Peyer's patch (tissue), 4 donors: ENCODE results near the gene SLC23A1. TPM values are rescaled to one million over a fixed set of nuclear protein-coding genes. Genes with fewer than 3 reads are reported as not detected.
"Not testable (repeated sequence)": the region's sequence is repeated elsewhere in the genome, so short reads cannot be mapped to it uniquely, and the experiment has no call there.

Source experiments
- DNase-seq, 3 donors: peaks; one replicate each; pipeline ENCODE4 v3.0.0-alpha.2; 2017 to 2019
- H3K27ac ChIP-seq, 4 donors: fragments of 200-600 bp; sonication (generic); one replicate each; pipeline ENCODE4 v1.5.1; 2016 to 2019
- H3K27me3 ChIP-seq, 2 donors: fragments of 200-600 bp; sonication (generic); one replicate each; pipeline ENCODE4 v1.5.1; 2019
- H3K36me3 ChIP-seq, 3 donors: fragments of 200-600 bp; sonication (generic); one replicate each; pipeline ENCODE4 v1.5.1; 2016 to 2019
- H3K4me1 ChIP-seq, 4 donors: fragments of 200-600 bp; sonication (generic); one replicate each; pipeline ENCODE4 v1.5.1; 2016 to 2019
- H3K4me3 ChIP-seq, 4 donors: fragments of 200-600 bp; sonication (generic); 1 replicate in 3 of 4; 2 replicates in 1 of 4; pipeline ENCODE4 v1.5.1; 2016 to 2019; ENCODE audit warnings: mild to moderate bottlenecking in 1 of 4
- H3K9me3 ChIP-seq, 4 donors: fragments of 200-600 bp; sonication (generic); one replicate each; pipeline ENCODE4 v1.5.1; 2016 to 2019; ENCODE audit warnings: mild to moderate bottlenecking in 1 of 4
- POLR2A ChIP-seq, 2 donors: fragments of 450-650 bp; IDR thresholded peaks; one replicate each; pipeline ENCODE4 v1.5.1; 2017; ENCODE audit warnings: antibody characterized with exemption in 2 of 2, mild to moderate bottlenecking in 2 of 2, moderate library complexity in 2 of 2
- total RNA-seq, 4 donors: library from RNA; depleted of rRNA; stranded (reverse); fragments of >200 nt; gene quantifications; one replicate each; pipeline ENCODE4 v1.1.0, GENCODE V29; 2016
- TF ChIP-seq, protein P1 (sequence below), 6 experiments: fragments of 450-650 bp in 4 of 6; fragments of 200-600 bp in 2 of 6; sonication (generic) in 1 of 6; IDR thresholded peaks; one replicate each; pipeline ENCODE4 v1.5.1; 2017 to 2019; ENCODE audit warnings: antibody characterized with exemption in 6 of 6, mild to moderate bottlenecking in 3 of 6, moderate library complexity in 1 of 6

Gene SLC23A1
- total RNA-seq, 4 donors from 2014 or later = 1.7 to 198 (median 143) TPM

DNA sequence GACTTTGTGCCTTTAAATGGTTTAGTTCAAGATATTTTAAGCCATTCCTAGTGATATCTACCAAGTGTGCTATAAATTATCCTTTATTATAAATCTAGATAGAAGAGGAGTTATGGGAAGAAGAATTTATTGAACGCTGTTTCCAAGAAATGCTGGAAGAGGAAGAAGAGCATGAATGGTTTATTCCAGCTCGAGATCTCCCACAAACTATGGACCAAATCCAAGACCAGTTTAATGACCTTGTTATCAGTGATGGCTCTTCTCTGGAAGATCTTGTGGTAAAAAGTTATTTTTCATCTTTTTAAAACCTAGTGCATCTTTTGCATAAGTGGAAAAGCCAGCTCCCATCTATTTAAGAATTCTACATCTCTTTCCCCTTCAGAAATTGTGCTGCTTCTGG lies 18.6 kb downstream of the SLC23A1 start:
- no peak overlapping the region for H3K27ac ChIP-seq
- no peak overlapping the region for H3K4me3 ChIP-seq
- no peaks in the 10 kb centered on the region for H3K9me3 ChIP-seq
- DNase-seq = no peak
- no peak for TF ChIP-seq POLR2A (IDR thresholded peaks at IDR 0.05)
- TF ChIP-seq, protein P1, sequence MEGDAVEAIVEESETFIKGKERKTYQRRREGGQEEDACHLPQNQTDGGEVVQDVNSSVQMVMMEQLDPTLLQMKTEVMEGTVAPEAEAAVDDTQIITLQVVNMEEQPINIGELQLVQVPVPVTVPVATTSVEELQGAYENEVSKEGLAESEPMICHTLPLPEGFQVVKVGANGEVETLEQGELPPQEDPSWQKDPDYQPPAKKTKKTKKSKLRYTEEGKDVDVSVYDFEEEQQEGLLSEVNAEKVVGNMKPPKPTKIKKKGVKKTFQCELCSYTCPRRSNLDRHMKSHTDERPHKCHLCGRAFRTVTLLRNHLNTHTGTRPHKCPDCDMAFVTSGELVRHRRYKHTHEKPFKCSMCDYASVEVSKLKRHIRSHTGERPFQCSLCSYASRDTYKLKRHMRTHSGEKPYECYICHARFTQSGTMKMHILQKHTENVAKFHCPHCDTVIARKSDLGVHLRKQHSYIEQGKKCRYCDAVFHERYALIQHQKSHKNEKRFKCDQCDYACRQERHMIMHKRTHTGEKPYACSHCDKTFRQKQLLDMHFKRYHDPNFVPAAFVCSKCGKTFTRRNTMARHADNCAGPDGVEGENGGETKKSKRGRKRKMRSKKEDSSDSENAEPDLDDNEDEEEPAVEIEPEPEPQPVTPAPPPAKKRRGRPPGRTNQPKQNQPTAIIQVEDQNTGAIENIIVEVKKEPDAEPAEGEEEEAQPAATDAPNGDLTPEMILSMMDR (IDR thresholded peaks at IDR 0.05) = no peak
- H3K4me1 ChIP-seq = no peaks in the 10 kb centered on the region
- no peaks in the 10 kb centered on the region for H3K27me3 ChIP-seq
- H3K36me3 ChIP-seq = peaks cover 0 to 68% (median 2%) of the 10 kb centered on the region in 3 donors

DNA sequence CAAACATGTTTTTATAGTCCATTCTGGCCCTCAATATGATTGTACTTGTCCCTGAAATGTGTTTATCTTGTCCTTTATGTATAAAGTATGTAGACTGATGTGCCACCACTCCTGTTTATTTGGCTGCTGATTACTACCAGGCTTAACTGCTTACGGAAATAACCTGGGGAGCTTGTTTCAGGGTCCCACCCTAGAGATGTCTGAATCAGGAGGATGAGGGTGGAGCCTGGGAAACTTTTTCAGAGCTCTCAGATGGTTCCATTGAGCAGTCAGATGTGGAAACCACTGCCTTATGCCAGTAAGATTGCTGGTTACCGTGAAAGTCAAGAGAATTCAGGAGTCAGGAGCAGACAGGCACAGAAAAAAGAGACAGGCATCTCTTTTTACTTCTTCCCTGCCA lies 19.2 kb downstream of the SLC23A1 start:
- no peaks in the 10 kb centered on the region for H3K4me1 ChIP-seq
- H3K36me3 ChIP-seq = peaks cover 0 to 62% (median 2%) of the 10 kb centered on the region in 3 donors
- H3K4me3 ChIP-seq = no peak overlapping the region
- TF ChIP-seq POLR2A (IDR thresholded peaks at IDR 0.05) = no peak
- TF ChIP-seq, protein P1 (IDR thresholded peaks at IDR 0.05) = no peak
- DNase-seq = no peak
- H3K27ac ChIP-seq = no peak overlapping the region
- no peaks in the 10 kb centered on the region for H3K27me3 ChIP-seq
- H3K9me3 ChIP-seq = no peaks in the 10 kb centered on the region

DNA sequence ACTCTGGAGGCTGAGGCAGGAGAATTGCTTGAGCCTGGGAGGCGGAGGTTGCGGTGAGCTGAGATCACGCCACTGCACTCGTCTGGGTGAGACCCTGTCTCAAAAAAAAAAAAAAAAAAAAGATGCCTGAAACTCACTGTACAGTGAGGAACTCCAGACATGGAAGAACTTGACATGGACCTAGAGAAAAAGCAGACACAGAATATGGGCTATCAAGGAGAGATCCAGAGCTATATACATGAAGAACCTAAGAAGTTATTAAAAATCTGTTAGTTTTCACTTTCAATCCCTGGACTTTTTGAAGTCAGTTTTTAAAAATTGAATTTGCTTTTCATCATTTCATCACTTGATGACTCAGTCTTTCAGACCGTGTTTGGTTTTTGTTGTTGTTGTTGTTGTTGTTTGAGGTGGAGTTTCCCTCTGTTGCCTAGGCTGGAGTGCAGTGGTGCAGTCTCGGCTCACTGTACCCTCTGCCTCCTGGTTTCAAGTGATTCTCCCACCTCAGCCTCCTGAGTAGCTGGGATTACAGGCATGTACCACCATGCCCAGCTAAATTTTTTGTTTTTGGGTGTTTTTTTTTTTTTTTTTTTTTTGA lies 21.2 kb downstream of the SLC23A1 start:
- Histone ChIP-seq H3K4me1 (no peaks in the 10 kb centered on the region), H3K27me3 (no peaks in the 10 kb centered on the region), H3K27ac (no peak overlapping the region), H3K36me3 (peaks cover 0 to 42% (median 0%) of the 10 kb centered on the region in 3 donors), H3K9me3 (no peaks in the 10 kb centered on the region), H3K4me3 (no peak overlapping the region)
- TF ChIP-seq, protein P1 (IDR thresholded peaks at IDR 0.05) = no peak
- TF ChIP-seq POLR2A (IDR thresholded peaks at IDR 0.05) = no peak
- no peak for DNase-seq

DNA sequence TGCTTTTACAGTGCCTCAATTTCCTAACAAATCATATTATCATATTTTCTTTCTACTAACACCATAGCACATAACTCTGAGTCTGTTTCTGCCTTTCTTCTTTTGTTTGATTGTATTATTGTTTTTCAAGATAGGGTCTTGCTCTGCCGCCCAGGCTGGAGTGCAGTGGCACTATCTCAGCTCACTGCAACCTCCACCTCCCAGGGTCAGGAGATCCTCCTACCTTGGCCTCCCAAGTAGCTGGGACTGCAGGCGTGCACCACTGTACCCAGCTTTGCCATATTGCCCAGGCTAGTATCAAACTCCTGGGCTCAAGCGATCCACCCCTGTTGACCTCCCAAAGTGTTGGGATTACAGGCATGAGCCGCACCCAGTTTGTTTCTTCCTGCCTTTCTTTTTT lies 22.7 kb downstream of the SLC23A1 start:
- Histone ChIP-seq H3K4me3 (no peak overlapping the region), H3K27ac (no peak overlapping the region), H3K9me3 (no peaks in the 10 kb centered on the region), H3K4me1 (no peaks in the 10 kb centered on the region), H3K36me3 (peaks cover 0 to 27% (median 0%) of the 10 kb centered on the region in 3 donors), H3K27me3 (no peaks in the 10 kb centered on the region)
- no peak for DNase-seq
- no peak for TF ChIP-seq POLR2A (IDR thresholded peaks at IDR 0.05)
- TF ChIP-seq, protein P1 (IDR thresholded peaks at IDR 0.05) = no peak

DNA sequence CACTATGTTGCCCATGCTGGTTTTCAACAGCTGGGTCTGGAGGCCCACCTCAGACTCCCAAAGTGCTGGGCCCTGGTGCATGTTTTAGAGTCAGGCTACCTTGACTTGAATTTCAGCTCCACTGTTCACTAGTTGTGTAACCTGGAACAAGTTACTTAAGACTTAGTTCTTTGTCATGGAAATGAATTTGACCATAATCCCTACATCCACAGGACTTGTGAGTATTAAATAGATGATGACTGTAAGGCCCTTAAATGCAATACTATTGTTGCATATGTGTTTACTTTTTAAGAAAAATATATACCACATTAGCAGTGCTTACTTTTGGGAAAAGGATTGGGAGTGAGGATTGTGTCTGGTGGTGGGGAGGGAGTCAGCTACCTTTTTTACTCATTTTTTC lies 25.0 kb downstream of the SLC23A1 start:
- Histone ChIP-seq H3K36me3 (peaks cover 0 to 10% (median 0%) of the 10 kb centered on the region in 3 donors), H3K27me3 (no peaks in the 10 kb centered on the region), H3K9me3 (no peaks in the 10 kb centered on the region), H3K4me3 (no peak overlapping the region), H3K27ac (no peak overlapping the region), H3K4me1 (no peaks in the 10 kb centered on the region)
- TF ChIP-seq, protein P1 (IDR thresholded peaks at IDR 0.05) = no peak
- no peak for TF ChIP-seq POLR2A (IDR thresholded peaks at IDR 0.05)
- DNase-seq = no peak

DNA sequence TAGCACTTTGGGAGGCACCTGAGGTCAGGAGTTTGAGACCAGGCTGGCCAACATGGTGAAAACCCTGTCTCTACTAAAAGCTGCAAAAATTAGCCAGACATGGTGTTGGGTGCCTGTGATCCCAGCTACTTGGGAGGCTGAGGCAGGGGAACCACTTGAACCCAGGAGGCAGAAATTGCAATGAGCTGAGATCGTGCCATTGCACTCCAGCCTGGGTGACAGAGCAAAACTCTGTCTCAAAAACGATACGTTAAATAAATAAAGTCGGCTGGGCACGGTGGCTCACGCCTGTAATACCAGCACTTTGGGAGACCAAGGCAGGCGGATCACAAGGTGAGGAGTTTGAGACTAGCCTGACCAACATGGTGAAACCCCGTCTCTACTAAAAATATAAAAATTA lies 27.2 kb downstream of the SLC23A1 start:
- H3K4me3 ChIP-seq, H3K27ac ChIP-seq, H3K9me3 ChIP-seq, H3K36me3 ChIP-seq, H3K27me3 ChIP-seq, DNase-seq, H3K4me1 ChIP-seq: not testable (repeated sequence)
